HCT116 (cell line): ENCODE measurements around the gene STK39. TPM values are rescaled to one million over a fixed set of nuclear protein-coding genes. Genes with fewer than 3 reads are reported as not detected.

Experiments
- ATAC-seq: fragments of 200-7000 bp; cut with Tn5 transposase; 2 replicates; pipeline ENCODE4 v1.9.1; 2020; ENCODE audit warnings: mild to moderate bottlenecking, moderate library complexity
- BruUV-seq: library from RNA; stranded (reverse); fragments of 400-500 nt; replicated peaks from 2 replicates; lab custom pipeline; 2021; lab: Mats Ljungman, UMichigan
- CTCF ChIA-PET: fragments of 300-600 bp; sonication (Branson Sonifier 250); formaldehyde crosslinking; loops from one replicate; lab custom pipeline; 2021; ENCODE audit warnings: antibody characterized with exemption; lab: Charles Lee
- POLR2A ChIA-PET: fragments of 300-600, 350-600 bp; sonication (Branson Sonifier 250); formaldehyde crosslinking; loops from one replicate; lab custom pipeline; 2021; ENCODE audit warnings: antibody characterized with exemption; lab: Charles Lee
- RAD21 ChIA-PET, 2 experiments: fragments of 300-600 bp; sonication (Branson Sonifier 250); formaldehyde crosslinking; loops; one replicate each; lab custom pipeline; 2023; ENCODE audit warnings: low total read pairs in 2 of 2; ENCODE audit not compliant: uncharacterized antibody in 2 of 2, unreplicated experiment in 2 of 2, low non-redundant PET in 1 of 2; lab: Charles Lee
- DNase-seq: peaks from one replicate; pipeline ENCODE4 v3.0.0-alpha.2; 2010; ENCODE audit warnings: low read depth, low spot score
- H2AFZ ChIP-seq: fragments of 200-600 bp; shearing (Covaris generic), sonication (generic); 2 replicates; pipeline ENCODE4 v1.6.1; 2017; ENCODE audit warnings: low read depth, mixed run types, mixed read lengths, antibody characterized with exemption, low read length; ENCODE audit not compliant: poor library complexity, severe bottlenecking
- H3K27ac ChIP-seq: 2 replicates; pipeline ENCODE4 v1.5.1; 2012; ENCODE audit warnings: low read depth, low read length
- H3K27me3 ChIP-seq: fragments of 200-600 bp; sonication (generic); 2 replicates; pipeline ENCODE4 v1.6.1; 2016; ENCODE audit warnings: mixed run types, low read length, mixed read lengths; ENCODE audit not compliant: insufficient read depth
- H3K36me3 ChIP-seq, 2 experiments: fragments of 200-500 bp in 1 of 2; fragments of 200-600 bp in 1 of 2; sonication (Bioruptor generic) in 1 of 2; sonication (generic) in 1 of 2; 2 replicates each; pipeline versions ENCODE4 v1.5.1 to v1.6.1; 2014 to 2016; ENCODE audit warnings: low read length in 2 of 2, inconsistent platforms in 1 of 2, mixed read lengths in 1 of 2, mixed run types in 1 of 2; ENCODE audit not compliant: insufficient read depth in 2 of 2, control insufficient read depth in 1 of 2
- H3K4me1 ChIP-seq, 2 experiments: fragments of 200-600 bp in 1 of 2; sonication (generic) in 1 of 2; 2 replicates each; pipeline versions ENCODE4 v1.5.1 to v1.6.1; 2012 to 2017; ENCODE audit warnings: low read length in 2 of 2, inconsistent platforms in 1 of 2, mild to moderate bottlenecking in 1 of 2, mixed read lengths in 1 of 2, mixed run types in 1 of 2, moderate library complexity in 1 of 2; ENCODE audit not compliant: insufficient read depth in 2 of 2, control insufficient read depth in 1 of 2
- H3K4me2 ChIP-seq: fragments of 200-600 bp; sonication (generic); 2 replicates; pipeline ENCODE4 v1.6.1; 2017; ENCODE audit warnings: mixed run types, low read length, mixed read lengths
- H3K4me3 ChIP-seq, 2 experiments: fragments of 200-600 bp in 1 of 2; sonication (generic) in 1 of 2; replicated peaks in 1 of 2; 2 replicates each; pipeline ENCODE4 v1.5.1; 2011 to 2016; ENCODE audit warnings: low read length in 2 of 2, control low read depth in 1 of 2, low read depth in 1 of 2, mild to moderate bottlenecking in 1 of 2, mixed read lengths in 1 of 2, mixed run types in 1 of 2
- H3K79me2 ChIP-seq: fragments of 200-600 bp; sonication (generic); 2 replicates; pipeline ENCODE4 v1.6.1; 2017; ENCODE audit warnings: mild to moderate bottlenecking, mixed run types, low read length, moderate library complexity, mixed read lengths; ENCODE audit not compliant: insufficient read depth
- H3K9ac ChIP-seq: fragments of 200-600 bp; sonication (generic); 2 replicates; pipeline ENCODE4 v1.6.1; 2016; ENCODE audit warnings: low read length, mixed read lengths
- H3K9me2 ChIP-seq: fragments of 200-600 bp; sonication (generic), shearing (Covaris generic); 2 replicates; pipeline ENCODE4 v1.6.1; 2017; ENCODE audit warnings: mixed run types, mild to moderate bottlenecking, moderate library complexity; ENCODE audit not compliant: insufficient read depth
- H3K9me3 ChIP-seq, 2 experiments: fragments of 200-500 bp in 1 of 2; fragments of 200-600 bp in 1 of 2; sonication (Bioruptor generic) in 1 of 2; sonication (generic) in 1 of 2; 2 replicates each; pipeline ENCODE4 v1.6.1; 2014 to 2017; ENCODE audit warnings: low read length in 2 of 2, mixed read lengths in 2 of 2, inconsistent platforms in 1 of 2, low read depth in 1 of 2, mild to moderate bottlenecking in 1 of 2, mixed run types in 1 of 2, moderate library complexity in 1 of 2; ENCODE audit not compliant: control insufficient read depth in 1 of 2, insufficient read depth in 1 of 2
- H4K20me1 ChIP-seq: fragments of 200-600 bp; sonication (generic), shearing (Covaris generic); 2 replicates; pipeline ENCODE4 v1.6.1; 2017; ENCODE audit warnings: mixed run types, mild to moderate bottlenecking, moderate library complexity; ENCODE audit not compliant: insufficient read depth
- CBX3 ChIP-seq: IDR thresholded peaks from 2 replicates; pipeline ENCODE4 v1.6.1; 2012; ENCODE audit warnings: low read depth
- CEBPB ChIP-seq: IDR thresholded peaks from 2 replicates; pipeline ENCODE4 v1.6.1; 2012; ENCODE audit warnings: low read depth
- EGR1 ChIP-seq: IDR thresholded peaks from 2 replicates; pipeline ENCODE4 v1.6.1; 2012; ENCODE audit warnings: low read depth
- ELF1 ChIP-seq: IDR thresholded peaks from 2 replicates; pipeline ENCODE4 v1.6.1; 2012; ENCODE audit warnings: low read depth, borderline replicate concordance
- EZH2 ChIP-seq: fragments of 200-600 bp; sonication (generic); IDR thresholded peaks from 2 replicates; pipeline ENCODE4 v1.6.1; 2017; ENCODE audit warnings: antibody characterized with exemption, mixed run types
- EZH2phosphoT487 ChIP-seq: fragments of 200-600 bp; IDR thresholded peaks from 2 replicates; pipeline ENCODE4 v1.6.1; 2018; ENCODE audit warnings: antibody characterized with exemption, borderline replicate concordance
- FOSL1 ChIP-seq: IDR thresholded peaks from 2 replicates; pipeline ENCODE4 v1.6.1; 2012; ENCODE audit warnings: low read depth
- JUND ChIP-seq: IDR thresholded peaks from 2 replicates; pipeline ENCODE4 v1.6.1; 2012
- POLR2A ChIP-seq: IDR thresholded peaks from 2 replicates; pipeline ENCODE4 v1.7.0; 2011; ENCODE audit warnings: borderline replicate concordance; ENCODE audit not compliant: insufficient read depth, insufficient read length; ENCODE audit errors: extremely low read depth
- POLR2AphosphoS5 ChIP-seq: IDR thresholded peaks from 2 replicates; pipeline ENCODE4 v1.6.1; 2011; ENCODE audit warnings: mild to moderate bottlenecking, low read depth, low read length, moderate library complexity
- RAD21 ChIP-seq: IDR thresholded peaks from 2 replicates; pipeline ENCODE4 v1.6.1; 2012; ENCODE audit warnings: low read depth, mild to moderate bottlenecking
- SIN3A ChIP-seq: IDR thresholded peaks from 2 replicates; pipeline ENCODE4 v1.6.1; 2012; ENCODE audit warnings: low read depth
- SP1 ChIP-seq: IDR thresholded peaks from 2 replicates; pipeline ENCODE4 v1.6.1; 2012; ENCODE audit warnings: low read depth
- SRF ChIP-seq: IDR thresholded peaks from 2 replicates; pipeline ENCODE4 v1.6.1; 2012; ENCODE audit warnings: low read depth
- TCF7L2 ChIP-seq: IDR thresholded peaks from 2 replicates; pipeline ENCODE4 v1.7.0; 2011; ENCODE audit warnings: borderline replicate concordance, inconsistent platforms; ENCODE audit not compliant: insufficient read depth, insufficient read length; ENCODE audit errors: extremely low read depth
- YY1 ChIP-seq: IDR thresholded peaks from 2 replicates; pipeline ENCODE4 v1.6.1; 2011; ENCODE audit warnings: low read length, low read depth, moderate library complexity, mild to moderate bottlenecking; ENCODE audit not compliant: insufficient replicate concordance; ENCODE audit errors: extremely low read depth
- ZFX ChIP-seq: fragments of 450-650 bp; IDR thresholded peaks from 2 replicates; pipeline ENCODE4 v1.6.1; 2017
- ZNF274 ChIP-seq: fragments of 200-500 bp; sonication (Bioruptor generic); IDR thresholded peaks from 2 replicates; pipeline ENCODE4 v1.6.1; 2014; ENCODE audit warnings: mild to moderate bottlenecking, low read depth, low read length, inconsistent platforms
- intact Hi-C: fragments of 100-400 bp; cut with micrococcal nuclease; formaldehyde crosslinking; loops from 2 replicates; pipeline ENCODE4 v1.10.0; 2022
- total RNA-seq: library from RNA; stranded (reverse); gene quantifications from one replicate; pipeline ENCODE4 v1.2.1, GENCODE V29; 2021; ENCODE audit not compliant: unreplicated experiment
- TF ChIP-seq, protein P1 (sequence below): IDR thresholded peaks from 2 replicates; pipeline ENCODE4 v1.6.1; 2012; ENCODE audit warnings: low read depth
- TF ChIP-seq, protein P2 (sequence below): IDR thresholded peaks from 2 replicates; pipeline ENCODE4 v1.6.1; 2012
- TF ChIP-seq, protein P3 (sequence below): IDR thresholded peaks from 2 replicates; pipeline ENCODE4 v1.6.1; 2011; ENCODE audit warnings: mild to moderate bottlenecking, low read length, moderate library complexity; ENCODE audit not compliant: insufficient replicate concordance; ENCODE audit errors: extremely low read depth

STK39 gene
- total RNA-seq, 1 experiment from 2014 or later, result 118 TPM

DNA sequence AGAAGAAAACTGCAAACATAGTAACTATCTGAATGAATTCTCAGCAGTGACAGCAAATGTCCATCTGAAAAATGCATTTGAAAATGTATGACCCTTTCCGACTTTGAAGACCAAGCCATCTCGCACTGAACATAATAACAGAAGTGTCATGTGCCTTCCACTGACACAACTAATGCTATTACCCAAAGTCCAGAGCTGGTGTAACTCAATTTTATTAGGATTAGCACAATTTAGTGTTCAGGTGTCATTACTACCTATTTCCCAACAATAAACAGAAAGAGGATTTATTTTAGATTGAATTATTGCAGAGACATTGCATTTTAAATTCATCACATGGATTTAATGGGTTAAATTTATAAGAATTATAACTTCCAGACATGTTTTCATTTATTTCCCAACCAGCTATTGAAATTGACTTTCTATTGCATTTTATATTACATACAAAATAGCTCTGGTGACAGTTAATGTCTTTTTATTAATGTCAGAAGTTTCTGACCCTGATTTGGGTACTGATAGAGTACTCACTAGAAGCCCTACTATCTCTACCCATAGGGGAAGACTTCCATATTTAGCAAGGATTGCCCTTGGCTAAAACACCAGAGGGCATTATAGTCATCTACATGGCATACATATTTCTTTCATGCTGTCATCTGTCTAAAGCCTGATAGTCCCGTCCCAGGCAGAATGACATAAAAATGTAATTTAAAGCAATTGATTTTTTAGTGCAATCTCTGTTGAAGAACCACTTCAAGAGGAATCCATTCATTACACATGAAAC, 7.0 kb upstream of the STK39 start:
- intact Hi-C loops, result no loop called here
- peaks cover 10 to 24% of the 10 kb centered on the region in 2 experiments; a peak in 3 of 4 replicates for H3K4me1 ChIP-seq
- H3K27ac ChIP-seq, result peak overlapping the region; percentile 42; the same call in 1 of the 2 replicates
- ATAC-seq (peak; percentile 91), DNase-seq (peak; percentile 41)
- peak overlapping the region; percentile 93 for H2AFZ ChIP-seq
- no TSS peak for BruUV-seq
- H3K79me2 ChIP-seq, result no peaks in the 10 kb centered on the region
- H3K9me2 ChIP-seq, result no peaks in the 10 kb centered on the region
- H3K9me3 ChIP-seq, result peaks cover 0 to 2% of the 10 kb centered on the region in 2 experiments; a peak in 1 of 4 replicates
- no peak overlapping the region for H3K4me3 ChIP-seq
- no peak overlapping the region for H3K9ac ChIP-seq
- ChIA-PET RAD21 (no interaction called here), POLR2A (no interaction called here), CTCF (no interaction called here)
- peak overlapping the region; percentile 42 for H3K4me2 ChIP-seq
- no peaks in the 10 kb centered on the region for H4K20me1 ChIP-seq
- H3K27me3 ChIP-seq, result no peaks in the 10 kb centered on the region
- no peaks in the 10 kb centered on the region for H3K36me3 ChIP-seq
- TF ChIP-seq CBX3 (peak; percentile 36; the same call in 1 of the 2 replicates), TCF7L2 (no peak), SIN3A (no peak), EGR1 (no peak), SRF (peak; percentile 96), CEBPB (no peak; the same call in 1 of the 2 replicates), ZFX (no peak), EZH2phosphoT487 (no peak), POLR2A (no peak), SP1 (no peak), POLR2AphosphoS5 (no peak), RAD21 (peak; percentile 57), ZNF274 (no peak), EZH2 (no peak), YY1 (no peak), FOSL1 (peak; percentile 50; the same call in 1 of the 2 replicates), ELF1 (no peak), JUND (peak; percentile 54; the same call in 1 of the 2 replicates)
- TF ChIP-seq, protein P1, sequence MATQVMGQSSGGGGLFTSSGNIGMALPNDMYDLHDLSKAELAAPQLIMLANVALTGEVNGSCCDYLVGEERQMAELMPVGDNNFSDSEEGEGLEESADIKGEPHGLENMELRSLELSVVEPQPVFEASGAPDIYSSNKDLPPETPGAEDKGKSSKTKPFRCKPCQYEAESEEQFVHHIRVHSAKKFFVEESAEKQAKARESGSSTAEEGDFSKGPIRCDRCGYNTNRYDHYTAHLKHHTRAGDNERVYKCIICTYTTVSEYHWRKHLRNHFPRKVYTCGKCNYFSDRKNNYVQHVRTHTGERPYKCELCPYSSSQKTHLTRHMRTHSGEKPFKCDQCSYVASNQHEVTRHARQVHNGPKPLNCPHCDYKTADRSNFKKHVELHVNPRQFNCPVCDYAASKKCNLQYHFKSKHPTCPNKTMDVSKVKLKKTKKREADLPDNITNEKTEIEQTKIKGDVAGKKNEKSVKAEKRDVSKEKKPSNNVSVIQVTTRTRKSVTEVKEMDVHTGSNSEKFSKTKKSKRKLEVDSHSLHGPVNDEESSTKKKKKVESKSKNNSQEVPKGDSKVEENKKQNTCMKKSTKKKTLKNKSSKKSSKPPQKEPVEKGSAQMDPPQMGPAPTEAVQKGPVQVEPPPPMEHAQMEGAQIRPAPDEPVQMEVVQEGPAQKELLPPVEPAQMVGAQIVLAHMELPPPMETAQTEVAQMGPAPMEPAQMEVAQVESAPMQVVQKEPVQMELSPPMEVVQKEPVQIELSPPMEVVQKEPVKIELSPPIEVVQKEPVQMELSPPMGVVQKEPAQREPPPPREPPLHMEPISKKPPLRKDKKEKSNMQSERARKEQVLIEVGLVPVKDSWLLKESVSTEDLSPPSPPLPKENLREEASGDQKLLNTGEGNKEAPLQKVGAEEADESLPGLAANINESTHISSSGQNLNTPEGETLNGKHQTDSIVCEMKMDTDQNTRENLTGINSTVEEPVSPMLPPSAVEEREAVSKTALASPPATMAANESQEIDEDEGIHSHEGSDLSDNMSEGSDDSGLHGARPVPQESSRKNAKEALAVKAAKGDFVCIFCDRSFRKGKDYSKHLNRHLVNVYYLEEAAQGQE, result no peak
- TF ChIP-seq, protein P2, sequence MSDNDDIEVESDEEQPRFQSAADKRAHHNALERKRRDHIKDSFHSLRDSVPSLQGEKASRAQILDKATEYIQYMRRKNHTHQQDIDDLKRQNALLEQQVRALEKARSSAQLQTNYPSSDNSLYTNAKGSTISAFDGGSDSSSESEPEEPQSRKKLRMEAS, result no peak
- TF ChIP-seq, protein P3, sequence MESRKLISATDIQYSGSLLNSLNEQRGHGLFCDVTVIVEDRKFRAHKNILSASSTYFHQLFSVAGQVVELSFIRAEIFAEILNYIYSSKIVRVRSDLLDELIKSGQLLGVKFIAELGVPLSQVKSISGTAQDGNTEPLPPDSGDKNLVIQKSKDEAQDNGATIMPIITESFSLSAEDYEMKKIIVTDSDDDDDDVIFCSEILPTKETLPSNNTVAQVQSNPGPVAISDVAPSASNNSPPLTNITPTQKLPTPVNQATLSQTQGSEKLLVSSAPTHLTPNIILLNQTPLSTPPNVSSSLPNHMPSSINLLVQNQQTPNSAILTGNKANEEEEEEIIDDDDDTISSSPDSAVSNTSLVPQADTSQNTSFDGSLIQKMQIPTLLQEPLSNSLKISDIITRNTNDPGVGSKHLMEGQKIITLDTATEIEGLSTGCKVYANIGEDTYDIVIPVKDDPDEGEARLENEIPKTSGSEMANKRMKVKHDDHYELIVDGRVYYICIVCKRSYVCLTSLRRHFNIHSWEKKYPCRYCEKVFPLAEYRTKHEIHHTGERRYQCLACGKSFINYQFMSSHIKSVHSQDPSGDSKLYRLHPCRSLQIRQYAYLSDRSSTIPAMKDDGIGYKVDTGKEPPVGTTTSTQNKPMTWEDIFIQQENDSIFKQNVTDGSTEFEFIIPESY, result no peak
